NCI-H1105 treated with DMSO at 0.1 percent for 48 hours (cell line): ENCODE measurements around the gene PCGF3.
"Not testable (repeated sequence)": the region's sequence is repeated elsewhere in the genome, so short reads cannot be mapped to it uniquely, and the experiment has no call there.

Experiments
- DNase-seq: peaks from one replicate; lab custom pipeline; 2025; lab: John Stamatoyannopoulos, UW

Gene PCGF3

GRCh38 chr4:742742-743311, 37.2 kb downstream of the PCGF3 start:
- DNase-seq, result no peak

GRCh38 chr4:743463-744211, 38.0 kb downstream of the PCGF3 start:
- no peak for DNase-seq

DNA sequence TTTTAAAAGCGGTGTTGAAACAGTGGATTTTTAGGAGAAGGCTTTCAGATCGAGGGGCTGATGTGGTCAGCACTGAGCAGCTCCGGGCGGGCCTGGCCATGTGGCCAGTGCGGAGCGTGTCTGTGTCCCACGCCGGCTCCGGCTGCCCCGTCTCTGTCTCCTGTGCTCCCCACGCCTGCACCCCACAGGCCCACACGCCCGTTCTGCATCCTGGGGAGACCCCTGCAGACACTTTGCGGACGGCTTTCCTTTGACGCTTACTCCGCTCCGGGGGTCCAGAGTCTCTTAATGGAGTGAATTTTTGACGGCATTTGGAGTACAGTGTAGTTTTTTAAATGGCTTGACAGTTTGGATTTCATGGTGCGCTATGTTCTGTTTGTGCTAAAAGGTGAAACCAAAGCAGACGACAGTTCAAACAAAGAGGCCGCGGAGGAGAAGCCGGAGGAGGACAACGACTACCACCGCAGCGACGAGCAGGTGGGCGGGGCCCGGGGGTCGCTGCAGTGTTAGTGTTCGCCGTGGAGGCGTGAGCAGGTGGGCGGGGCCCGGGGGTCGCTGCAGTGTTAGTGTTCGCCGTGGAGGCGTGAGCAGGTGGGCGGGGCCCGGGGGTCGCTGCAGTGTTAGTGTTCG, 38.7 kb downstream of the PCGF3 start:
- no peak for DNase-seq

DNA sequence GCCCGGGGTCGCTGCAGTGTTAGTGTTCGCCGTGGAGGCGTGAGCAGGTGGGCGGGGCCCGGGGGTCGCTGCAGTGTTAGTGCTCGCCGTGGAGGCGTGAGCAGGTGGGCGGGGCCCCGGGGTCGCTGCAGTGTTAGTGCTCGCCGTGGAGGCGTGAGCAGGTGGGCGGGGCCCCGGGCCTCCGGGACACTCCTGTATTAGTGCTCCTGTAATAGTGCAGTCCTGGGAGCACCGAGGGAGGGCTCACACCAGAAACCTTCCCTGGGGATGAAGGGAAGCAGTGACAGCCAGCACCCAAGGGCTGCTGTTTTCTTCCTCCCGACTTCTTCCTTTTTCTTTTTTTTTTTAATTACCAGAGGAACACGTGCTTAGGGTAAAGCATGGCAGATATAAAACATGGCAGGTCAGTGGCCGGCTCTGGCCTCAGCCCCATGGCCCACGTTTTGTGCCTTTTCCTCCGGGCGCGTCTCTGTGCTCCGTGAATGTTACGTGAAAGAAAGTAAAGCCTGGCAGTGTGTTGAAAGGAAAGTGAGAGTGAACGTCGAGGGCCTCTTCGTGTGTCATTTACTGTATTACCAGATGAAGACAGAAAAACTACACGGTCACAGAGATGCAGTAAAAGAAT, 42.0 kb downstream of the PCGF3 start:
- DNase-seq, result no peak

DNA sequence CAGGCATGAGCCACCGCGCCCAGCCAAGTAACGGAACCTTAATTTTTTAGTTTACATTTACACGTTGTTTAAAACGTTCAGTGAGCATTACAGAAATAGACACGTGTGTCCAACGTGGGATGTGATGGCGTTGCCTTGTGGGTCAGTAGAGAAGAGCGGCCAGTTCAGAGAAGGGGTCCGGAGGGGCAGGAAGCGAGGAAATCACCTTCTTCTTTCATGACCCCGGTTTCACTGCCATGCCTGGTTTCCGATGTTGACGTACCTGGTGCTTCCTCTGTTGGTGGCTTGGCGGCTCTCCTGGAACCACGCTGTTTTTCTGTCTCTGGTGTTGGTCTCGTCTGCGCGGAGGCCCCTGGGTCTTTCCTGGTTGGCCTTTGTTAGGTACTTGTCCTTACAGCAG, 42.8 kb downstream of the PCGF3 start:
- no peak for DNase-seq

GRCh38 chr4:749698-750666, 44.4 kb downstream of the PCGF3 start:
- DNase-seq, result no peak

DNA sequence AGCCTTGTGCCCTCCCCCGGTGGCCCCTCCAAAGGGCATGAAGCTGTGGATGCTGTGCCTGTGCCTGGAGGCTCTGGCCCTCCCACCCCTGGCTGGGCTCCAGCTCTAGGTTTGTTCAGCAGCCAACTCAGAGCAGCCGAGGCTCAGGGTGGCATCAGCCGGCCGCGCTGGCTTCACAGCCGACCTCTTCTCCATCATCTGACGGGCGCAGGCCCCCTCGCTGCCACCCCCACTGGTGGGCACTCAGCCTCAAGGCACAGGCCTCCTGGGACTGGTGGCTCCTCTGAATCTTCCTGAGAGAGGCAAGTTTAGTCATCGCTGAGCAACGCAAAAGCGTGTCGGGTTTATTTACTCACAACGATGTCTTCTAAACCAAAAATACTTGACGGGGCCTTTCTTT, 46.0 kb downstream of the PCGF3 start:
- no peak for DNase-seq

DNA sequence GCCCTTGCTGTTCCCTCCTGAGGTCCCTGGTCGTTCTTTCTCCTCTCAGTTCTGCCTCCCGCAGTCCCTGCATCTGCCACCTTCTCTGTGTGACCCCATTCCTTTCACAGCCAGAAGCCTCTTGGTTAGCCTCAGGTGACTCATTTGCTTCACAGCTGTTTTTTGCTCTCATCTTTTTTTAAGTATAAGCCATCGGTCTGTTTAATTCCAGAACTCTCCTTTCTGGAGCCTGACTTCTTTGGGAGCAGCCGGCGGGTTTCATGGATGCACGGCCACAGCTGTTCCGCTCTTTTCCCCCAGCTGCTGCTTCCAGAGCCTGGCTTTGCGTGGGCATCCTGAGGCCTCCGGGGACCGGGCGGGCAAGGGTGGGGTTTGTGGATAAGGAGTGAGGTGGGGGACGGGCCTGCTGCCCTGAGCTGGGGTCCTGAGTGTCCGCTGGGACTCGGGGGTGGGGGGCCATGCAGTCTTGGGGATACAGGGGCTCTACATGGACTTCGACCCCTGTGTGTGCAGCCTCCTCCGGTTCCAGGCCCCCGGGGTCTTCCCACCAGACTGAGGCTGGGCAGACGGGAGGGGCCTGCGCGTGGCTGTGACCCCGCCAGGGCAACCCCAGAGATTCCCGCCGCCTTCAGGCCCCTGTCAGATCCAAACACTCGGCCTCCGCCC, 46.7 kb downstream of the PCGF3 start:
- no peak for DNase-seq

- not testable (repeated sequence) for DNase-seq
Observed at GRCh38 chr4:753186-753585, 47.6 kb downstream of the PCGF3 start.

DNA sequence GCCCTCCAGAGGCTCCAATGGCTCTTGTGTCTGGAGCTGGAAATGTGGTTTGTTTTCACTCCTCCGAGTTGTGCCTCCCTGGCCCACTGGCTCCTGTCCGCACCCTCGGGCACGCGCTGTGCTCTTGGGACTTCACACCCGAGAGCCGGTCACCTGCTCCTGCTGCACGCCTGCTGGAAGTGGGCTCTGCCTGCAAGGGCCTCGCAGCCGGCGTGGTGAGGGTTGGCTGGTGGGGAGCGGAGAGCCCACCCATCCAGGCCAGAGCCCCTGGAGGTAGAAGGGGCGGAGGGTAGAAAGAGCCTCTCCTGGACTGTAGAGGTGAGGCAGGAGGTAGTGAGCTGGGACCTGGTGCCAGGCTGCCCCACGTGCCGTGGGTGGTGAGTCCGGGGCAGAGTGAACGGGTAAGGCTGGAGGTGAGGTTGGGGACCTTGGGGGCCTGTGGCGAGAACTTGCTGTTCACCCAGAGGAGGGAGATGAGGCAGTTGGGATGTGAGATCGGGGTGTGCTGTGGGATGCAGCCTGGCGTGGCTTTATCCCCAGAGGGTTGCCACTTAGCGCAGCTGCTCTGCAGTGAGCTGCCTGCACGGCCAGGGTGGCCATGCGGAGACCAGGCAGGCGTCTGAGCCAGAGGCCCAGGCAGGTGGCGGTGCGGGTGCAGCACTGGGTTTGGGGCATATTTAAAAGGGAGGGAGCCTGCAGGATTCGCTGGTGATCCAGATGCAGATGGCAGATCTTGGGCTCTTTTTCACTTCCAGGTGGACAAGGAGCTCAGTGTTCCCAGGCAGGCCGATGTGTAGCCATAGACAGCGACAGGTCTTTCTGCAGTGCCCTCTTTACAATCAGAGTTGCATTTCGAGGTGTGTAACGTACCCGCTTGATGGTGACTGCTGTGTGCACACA, 48.8 kb downstream of the PCGF3 start:
- DNase-seq, result no peak

DNA sequence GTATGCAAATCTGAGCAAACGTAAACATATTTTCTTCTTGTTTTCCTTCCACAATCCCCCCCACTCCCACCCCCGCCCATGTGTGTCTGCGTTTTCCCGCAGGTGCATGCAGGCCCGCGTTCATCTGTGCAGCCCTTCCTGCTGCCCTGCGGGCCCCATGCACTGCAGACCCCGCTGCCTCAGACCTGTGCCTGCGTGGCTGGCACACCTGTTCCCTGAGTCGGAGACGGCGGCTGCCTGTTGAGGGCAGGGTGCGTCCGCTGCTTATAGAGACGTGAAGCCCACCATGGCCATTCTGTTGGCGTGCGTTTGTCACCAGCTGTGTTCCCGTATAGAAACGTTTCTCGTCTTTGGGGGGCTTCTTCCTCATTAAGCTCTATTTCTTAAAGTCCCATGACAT, 51.5 kb downstream of the PCGF3 start:
- no peak for DNase-seq

DNA sequence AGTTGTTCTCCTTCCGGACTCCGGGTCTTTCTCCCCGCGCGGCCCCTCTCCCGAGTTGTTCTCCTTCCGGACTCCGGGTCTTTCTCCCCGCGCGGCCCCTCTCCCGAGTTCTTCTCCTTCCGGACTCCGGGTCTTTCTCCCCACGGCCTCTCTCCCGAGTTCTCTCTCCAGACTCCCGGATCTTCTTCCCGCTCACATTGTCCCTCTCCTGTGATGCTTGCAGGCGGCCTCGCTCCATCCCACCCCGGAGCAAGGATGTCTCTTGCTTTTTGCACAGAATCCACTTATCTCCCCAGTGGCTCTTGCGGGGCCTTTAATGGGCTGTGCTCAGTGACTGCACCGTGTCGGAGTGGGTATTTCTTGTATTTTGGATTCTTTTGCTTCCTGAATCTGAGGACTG, 54.2 kb downstream of the PCGF3 start:
- not testable (repeated sequence) for DNase-seq

GRCh38 chr4:760616-761015, 55.0 kb downstream of the PCGF3 start:
- DNase-seq, result no peak

DNA sequence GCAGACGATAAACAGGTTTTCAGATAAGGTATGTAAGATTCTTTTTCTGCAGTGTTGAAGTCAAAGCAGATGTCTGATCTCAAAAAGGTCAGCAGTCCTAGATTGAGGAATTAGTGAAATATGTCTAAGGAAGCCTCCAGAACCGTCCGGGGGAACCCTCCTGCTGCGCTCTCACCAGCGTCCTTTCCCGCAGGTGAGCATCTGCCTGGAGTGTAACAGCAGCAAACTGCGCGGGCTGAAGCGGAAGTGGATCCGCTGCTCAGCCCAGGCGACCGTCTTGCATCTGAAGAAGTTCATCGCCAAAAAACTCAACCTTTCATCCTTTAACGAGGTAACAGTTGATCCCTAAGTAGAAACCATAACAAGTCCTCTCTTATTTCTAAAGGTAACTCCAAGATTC, 55.5 kb downstream of the PCGF3 start:
- DNase-seq, result no peak

GRCh38 chr4:761739-762138, 56.1 kb downstream of the PCGF3 start:
- DNase-seq, result no peak

- no peak for DNase-seq
Observed at GRCh38 chr4:762211-763190, 56.9 kb downstream of the PCGF3 start.

GRCh38 chr4:763191-763810, 57.7 kb downstream of the PCGF3 start:
- DNase-seq, result no peak

- DNase-seq, result no peak
Observed at GRCh38 chr4:763922-764321, 58.3 kb downstream of the PCGF3 start.
